GM12875 (cell line): ENCODE measurements around the gene TBRG4.

Source experiments
- H3K4me3 ChIP-seq: one replicate; pipeline ENCODE4 v1.5.1; 2011; ENCODE audit warnings: low read depth, low read length, control low read depth
- CTCF ChIP-seq: IDR thresholded peaks from 2 replicates; pipeline ENCODE4 v1.5.1; 2011; ENCODE audit warnings: low read depth, mild to moderate bottlenecking, control low read depth, inconsistent platforms, low read length, moderate library complexity, borderline replicate concordance; ENCODE audit not compliant: insufficient read depth

Gene TBRG4

DNA sequence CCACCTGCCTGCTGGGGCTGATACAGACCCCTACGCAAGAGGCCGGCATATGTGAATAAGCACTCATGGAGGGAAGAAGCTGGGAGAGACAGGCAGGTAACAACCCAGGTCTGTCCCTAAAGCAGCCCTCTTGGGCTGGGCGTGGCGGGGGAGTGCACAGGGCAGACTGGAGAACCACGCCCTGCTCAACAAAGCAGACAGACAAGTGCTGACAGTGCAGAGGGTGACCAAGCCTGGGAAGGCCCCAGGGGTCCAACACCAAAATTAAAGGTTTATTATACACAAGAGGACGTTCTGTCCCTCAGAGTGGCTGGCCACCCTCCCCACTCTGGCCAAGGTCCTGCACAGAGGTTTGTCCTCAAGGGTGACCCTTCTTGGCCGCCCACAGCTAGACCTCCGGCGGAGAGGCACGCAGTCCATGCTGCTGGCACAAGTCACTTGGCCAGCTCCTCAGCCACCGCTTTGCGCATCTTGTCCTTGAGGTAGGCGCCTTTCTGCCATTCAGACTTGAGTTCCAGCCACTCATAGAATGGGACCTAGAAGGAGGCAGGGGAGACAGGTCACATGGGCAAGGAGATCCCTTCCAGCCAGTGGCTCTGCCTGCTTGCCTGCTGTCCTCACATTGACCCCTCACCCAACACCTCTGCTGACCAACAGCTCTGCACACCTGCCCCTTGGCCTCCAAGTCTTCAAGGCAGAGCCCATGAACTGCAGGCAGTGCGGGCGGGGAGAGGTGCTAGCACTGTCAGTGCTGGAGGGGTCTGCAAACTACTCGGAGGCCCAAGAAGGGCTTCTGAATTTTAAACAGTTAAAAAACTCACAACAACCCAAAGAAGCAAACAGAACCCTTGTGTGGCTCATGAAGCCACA, 11.4 kb downstream of the TBRG4 start:
- no peak for TF ChIP-seq CTCF

DNA sequence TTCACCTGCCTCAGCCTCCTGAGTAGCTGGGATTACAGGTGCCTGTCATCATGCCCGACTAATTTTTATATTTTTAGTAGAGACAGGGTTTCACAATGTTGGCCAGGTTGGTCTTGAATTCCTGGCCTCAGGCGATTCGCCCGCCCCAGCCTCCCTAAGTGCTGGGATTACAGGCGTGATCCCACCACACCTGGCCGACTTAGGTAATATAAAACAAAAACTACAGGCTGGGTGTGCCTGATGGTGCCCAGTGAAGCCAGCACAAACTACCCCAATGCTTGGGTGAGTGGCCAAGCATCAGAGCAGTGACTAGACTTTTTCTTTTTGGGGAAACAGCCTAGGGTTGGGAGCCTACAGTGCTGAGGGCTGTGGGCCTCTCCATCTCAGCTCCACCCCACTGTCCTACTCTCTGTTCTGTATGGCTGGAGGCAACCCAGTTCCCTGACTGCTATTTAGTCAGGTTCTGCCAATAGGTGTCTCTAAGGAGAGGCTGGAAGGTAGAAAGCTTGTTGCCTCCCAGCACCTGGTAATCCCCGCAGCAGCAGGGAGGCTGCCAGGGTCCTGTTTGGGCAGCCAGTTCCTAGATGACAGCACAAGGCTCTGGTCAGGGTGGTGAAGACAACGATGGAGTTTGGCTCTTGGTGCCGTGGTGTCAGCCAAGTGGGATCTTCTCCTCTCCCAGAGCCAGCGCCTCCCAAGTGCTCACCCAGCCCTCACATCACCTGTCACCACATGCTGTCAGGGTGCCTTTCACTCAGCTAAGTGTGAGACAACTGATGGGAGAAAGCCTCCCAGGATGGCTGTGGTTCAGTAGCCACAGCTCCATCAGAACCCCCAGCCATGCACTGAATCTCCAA, 12.3 kb downstream of the TBRG4 start:
- no peak overlapping the region for H3K4me3 ChIP-seq
- no peak for TF ChIP-seq CTCF

More for the DNA sequence above, 11.4 kb downstream of the TBRG4 start:
- no peak overlapping the region for H3K4me3 ChIP-seq

DNA sequence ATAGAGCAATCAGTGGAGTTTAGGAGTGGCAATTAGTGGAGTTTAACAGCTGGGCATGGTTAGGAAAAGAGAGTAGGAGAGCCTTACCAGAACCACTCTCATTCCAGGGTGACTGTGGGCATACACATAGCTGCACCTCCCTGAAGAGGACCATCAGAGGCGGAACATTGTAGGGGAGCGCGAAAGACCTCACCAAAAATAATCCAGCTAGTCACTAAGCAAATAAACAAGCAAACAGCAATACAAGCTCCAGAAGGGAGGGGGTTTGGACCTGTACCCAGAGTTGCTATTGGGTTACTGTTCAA, 18.6 kb downstream of the TBRG4 start:
- no peak for TF ChIP-seq CTCF

DNA sequence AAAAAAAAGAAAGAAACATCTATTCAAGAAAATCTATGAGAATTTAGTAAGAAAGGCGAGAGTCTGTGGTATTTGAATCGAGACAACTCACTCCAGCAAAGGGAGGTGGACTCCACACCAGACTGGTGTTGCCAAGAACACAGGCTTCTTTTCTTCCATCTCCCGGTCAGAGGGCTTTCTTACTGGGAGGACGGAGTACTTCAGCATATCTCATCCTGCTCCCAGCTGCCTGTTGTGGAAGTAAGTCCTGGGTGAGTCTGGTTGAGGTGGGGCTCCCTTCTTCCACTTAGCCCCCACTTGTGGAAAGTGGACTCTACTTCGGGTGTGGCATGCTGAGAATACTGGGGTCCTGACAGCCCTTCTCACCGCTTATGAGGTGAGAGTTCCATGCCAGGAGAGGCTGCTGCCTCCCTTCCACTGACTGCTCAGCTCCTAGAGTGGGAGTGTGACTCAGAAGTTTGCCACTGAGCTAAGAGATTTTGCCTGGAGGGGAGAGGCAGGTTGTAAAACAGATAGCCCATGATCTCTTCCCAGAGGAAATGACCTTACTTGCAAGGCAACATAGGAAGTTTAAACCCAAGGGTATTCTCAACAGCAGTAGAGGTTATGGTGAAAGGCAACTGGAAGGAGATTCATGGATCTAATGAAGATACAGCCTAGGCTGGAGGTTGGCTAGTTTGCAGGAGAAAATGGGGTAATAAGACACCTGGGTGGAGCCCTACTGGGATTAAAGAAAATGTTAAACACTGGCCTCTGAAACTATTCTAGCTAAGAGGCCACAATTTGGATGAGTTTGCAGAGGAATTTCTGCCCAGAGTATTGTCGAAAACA, 19.2 kb downstream of the TBRG4 start:
- TF ChIP-seq CTCF, result no peak
- H3K4me3 ChIP-seq, result no peak overlapping the region

More for the DNA sequence above, 18.6 kb downstream of the TBRG4 start:
- no peak overlapping the region for H3K4me3 ChIP-seq

GRCh38 chr7:45089341-45089891, 22.1 kb downstream of the TBRG4 start:
- no peak overlapping the region for H3K4me3 ChIP-seq
- no peak for TF ChIP-seq CTCF

- TF ChIP-seq CTCF, result no peak
- H3K4me3 ChIP-seq, result no peak within 1 kb of the TSS
Measured at GRCh38 chr7:45088821-45089340, 22.6 kb downstream of the TBRG4 start, which contains the start of gene NACAD. TSS of gene NACAD (minus strand) at chr7:45088969. CDS start at chr7:45088894, 75 bp downstream.
